Muscle layer of colon (tissue), 2 donors: Measurements from ENCODE around the gene ABHD17B.
A peak's percentile ranks its signal among the peaks of the same experiment; 100 is the strongest.
"Not testable (repeated sequence)": the region's sequence is repeated elsewhere in the genome, so short reads cannot be mapped to it uniquely, and the experiment has no call there.

Source experiments
- H3K27ac ChIP-seq: one replicate; pipeline ENCODE4 v1.7.0; 2013; ENCODE audit warnings: low read depth, mild to moderate bottlenecking, low read length, moderate library complexity
- H3K27me3 ChIP-seq, 2 donors: one replicate each; pipeline ENCODE4 v1.7.0; 2013; ENCODE audit warnings: low read length in 2 of 2, mild to moderate bottlenecking in 2 of 2; ENCODE audit not compliant: insufficient read depth in 2 of 2, control insufficient read depth in 1 of 2
- H3K36me3 ChIP-seq: one replicate; pipeline ENCODE4 v1.7.0; 2013; ENCODE audit warnings: mild to moderate bottlenecking, low read length; ENCODE audit not compliant: insufficient read depth
- H3K4me1 ChIP-seq: one replicate; pipeline ENCODE4 v1.7.0; 2013; ENCODE audit warnings: mild to moderate bottlenecking, low read length; ENCODE audit not compliant: insufficient read depth
- H3K4me3 ChIP-seq, 2 donors: one replicate each; pipeline ENCODE4 v1.7.0; 2013; ENCODE audit warnings: low read length in 2 of 2, low read depth in 1 of 2, mild to moderate bottlenecking in 1 of 2, moderate library complexity in 1 of 2
- H3K9ac ChIP-seq: one replicate; pipeline ENCODE4 v1.7.0; 2013; ENCODE audit warnings: low read length
- H3K9me3 ChIP-seq: one replicate; pipeline ENCODE4 v1.7.0; 2013; ENCODE audit warnings: mild to moderate bottlenecking, low read length
- donor health status: abdominal sarcoma.
- donor health status: Adenocarcinoma of cecum.

Gene ABHD17B

GRCh38 chr9:71911908-71912335 is 929 bp upstream of the ABHD17B start:
- H3K36me3 ChIP-seq, result no peaks in the 10 kb centered on the region

DNA sequence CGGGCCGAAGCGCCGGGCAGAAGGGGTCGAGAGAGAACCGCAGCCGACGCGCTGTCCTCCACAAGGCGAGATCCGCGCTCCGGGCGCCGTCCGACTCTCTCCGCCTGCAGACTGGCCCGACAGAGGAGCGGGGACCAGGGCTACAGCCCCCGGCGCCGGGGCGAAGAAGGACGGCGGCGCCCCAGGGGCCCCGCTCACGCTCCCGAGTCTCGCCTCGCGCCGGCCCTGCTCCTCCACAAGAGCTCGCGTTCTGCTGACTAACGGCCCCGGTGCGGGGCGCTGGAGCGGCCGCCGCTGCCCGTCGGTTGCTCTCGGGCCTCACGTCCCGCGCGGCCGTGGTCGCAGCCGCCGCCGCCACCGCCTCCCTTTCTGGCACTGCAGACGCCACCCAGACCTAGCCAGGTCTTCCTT is 338 bp downstream of the ABHD17B start:
- H3K4me1 ChIP-seq, result peaks cover 20% of the 10 kb centered on the region

More at GRCh38 chr9:71911908-71912335, 929 bp upstream of the ABHD17B start:
- Histone ChIP-seq H3K4me1 (peaks cover 20% of the 10 kb centered on the region), H3K9me3 (no peaks in the 10 kb centered on the region), H3K9ac (peak overlapping the region; percentile 58), H3K27me3 (no peaks in the 10 kb centered on the region), H3K4me3 (peak overlapping the region; percentile 78 to 99), H3K27ac (peak overlapping the region; percentile 88)

DNA sequence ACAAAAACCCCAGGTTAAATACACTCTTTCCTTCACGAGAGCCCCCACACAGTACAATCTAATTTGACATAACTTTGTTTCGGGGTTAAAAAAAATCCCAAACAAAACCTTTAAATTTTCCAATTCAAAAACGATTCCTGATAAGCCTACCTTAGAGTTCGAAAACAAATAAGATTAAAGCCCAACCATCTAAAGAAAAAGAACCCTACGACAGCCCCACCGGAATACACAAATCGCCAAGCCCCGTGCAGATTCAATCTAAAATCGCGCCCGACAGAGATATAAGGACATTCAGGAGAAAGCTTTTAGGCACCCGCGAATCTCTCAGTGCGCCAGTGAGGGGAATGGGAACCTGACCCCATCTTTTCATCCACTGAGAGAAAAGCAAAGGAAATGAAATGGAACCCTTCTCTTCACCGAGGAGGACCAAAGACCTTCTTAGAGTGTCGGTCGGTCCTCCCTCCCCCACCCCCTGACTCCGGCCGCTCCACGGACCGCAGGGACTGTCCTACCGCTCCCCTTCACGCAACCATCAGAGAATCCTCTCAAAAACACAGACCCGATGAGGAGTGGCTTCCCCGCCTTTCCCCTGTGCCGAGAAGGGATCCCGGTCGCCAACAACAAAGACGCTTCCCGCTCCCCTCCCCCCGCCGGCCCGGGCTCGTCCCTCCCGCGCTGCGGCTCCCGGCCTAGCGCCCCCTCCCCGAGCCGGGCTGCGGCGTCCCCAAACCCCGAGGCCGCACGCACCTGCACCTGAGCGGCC is 925 bp downstream of the ABHD17B start:
- Histone ChIP-seq H3K27me3 (no peaks in the 10 kb centered on the region), H3K4me1 (peaks cover 20% of the 10 kb centered on the region), H3K27ac (peak overlapping the region; percentile 96), H3K36me3 (no peaks in the 10 kb centered on the region), H3K9ac (peak overlapping the region; percentile 58), H3K9me3 (no peaks in the 10 kb centered on the region), H3K4me3 (peak overlapping the region; percentile 81 to 99)

More for the DNA sequence above, 338 bp downstream of the ABHD17B start:
- Histone ChIP-seq H3K9ac (peak overlapping the region; percentile 58), H3K4me3 (peak overlapping the region; percentile 81 to 99), H3K9me3 (no peaks in the 10 kb centered on the region), H3K36me3 (no peaks in the 10 kb centered on the region), H3K27ac (peak overlapping the region; percentile 96), H3K27me3 (no peaks in the 10 kb centered on the region)

DNA sequence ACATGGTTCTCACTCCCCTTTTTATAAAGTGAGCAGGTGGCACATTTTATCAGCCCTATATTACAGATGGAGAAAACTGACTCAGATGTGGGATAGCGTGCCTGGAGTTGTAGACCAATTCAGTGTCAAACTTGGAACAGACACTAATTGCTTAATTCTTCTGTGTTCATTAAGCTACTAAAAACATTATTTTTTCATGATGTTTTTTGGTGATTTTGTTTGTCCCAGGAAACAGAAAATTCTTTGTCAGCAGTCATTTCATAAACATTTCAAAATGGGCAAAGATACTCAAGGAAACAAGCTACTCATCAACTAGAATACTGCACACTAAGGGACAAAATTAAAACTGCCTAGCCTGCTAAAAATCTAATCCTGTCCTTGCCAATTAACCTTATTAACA is 2.2 kb downstream of the ABHD17B start:
- H3K27me3 ChIP-seq, result no peaks in the 10 kb centered on the region
- H3K9ac ChIP-seq, result peak overlapping the region; percentile 58
- H3K4me3 ChIP-seq, result peak overlapping the region in 1 of 2 donors; percentile 99
- no peak overlapping the region for H3K27ac ChIP-seq
- H3K9me3 ChIP-seq, result no peaks in the 10 kb centered on the region
- peaks cover 20% of the 10 kb centered on the region for H3K4me1 ChIP-seq
- H3K36me3 ChIP-seq, result no peaks in the 10 kb centered on the region

GRCh38 chr9:71904076-71904475 is 6.9 kb downstream of the ABHD17B start:
- H3K27ac ChIP-seq, result no peak overlapping the region
- no peaks in the 10 kb centered on the region for H3K27me3 ChIP-seq
- H3K36me3 ChIP-seq, result no peaks in the 10 kb centered on the region
- no peak overlapping the region for H3K4me3 ChIP-seq
- no peaks in the 10 kb centered on the region for H3K9me3 ChIP-seq
- H3K4me1 ChIP-seq, result peaks cover 6% of the 10 kb centered on the region
- H3K9ac ChIP-seq, result no peak overlapping the region

GRCh38 chr9:71901695-71902597 is 9.0 kb downstream of the ABHD17B start:
- no peaks in the 10 kb centered on the region for H3K36me3 ChIP-seq
- no peaks in the 10 kb centered on the region for H3K27me3 ChIP-seq
- H3K4me1 ChIP-seq, result no peaks in the 10 kb centered on the region

DNA sequence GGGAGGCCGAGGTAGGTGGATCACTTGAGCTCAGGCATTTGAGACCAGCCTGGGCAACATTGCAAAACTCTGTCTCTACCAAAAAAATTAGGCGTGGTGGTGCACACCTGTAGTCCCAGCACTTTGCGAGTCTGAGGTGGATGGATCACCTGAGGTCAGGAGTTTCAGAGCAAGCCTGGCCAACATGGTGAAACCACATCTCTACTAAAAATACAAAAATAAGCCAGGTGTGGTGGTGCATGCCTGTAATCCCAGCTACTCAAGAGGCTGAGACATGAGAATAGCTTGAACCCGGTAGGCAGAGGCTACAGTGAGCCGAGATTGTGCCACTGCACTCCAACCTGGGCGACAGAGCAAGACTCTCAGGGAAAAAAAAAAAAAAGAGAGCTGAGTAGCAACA is 12.2 kb downstream of the ABHD17B start:
- H3K9ac ChIP-seq, H3K27ac ChIP-seq, H3K27me3 ChIP-seq, H3K36me3 ChIP-seq, H3K4me3 ChIP-seq, H3K4me1 ChIP-seq, H3K9me3 ChIP-seq: not testable (repeated sequence)

More at GRCh38 chr9:71901695-71902597, 9.0 kb downstream of the ABHD17B start:
- Histone ChIP-seq H3K9me3 (no peaks in the 10 kb centered on the region), H3K4me3 (no peak overlapping the region), H3K27ac (no peak overlapping the region), H3K9ac (no peak overlapping the region)

DNA sequence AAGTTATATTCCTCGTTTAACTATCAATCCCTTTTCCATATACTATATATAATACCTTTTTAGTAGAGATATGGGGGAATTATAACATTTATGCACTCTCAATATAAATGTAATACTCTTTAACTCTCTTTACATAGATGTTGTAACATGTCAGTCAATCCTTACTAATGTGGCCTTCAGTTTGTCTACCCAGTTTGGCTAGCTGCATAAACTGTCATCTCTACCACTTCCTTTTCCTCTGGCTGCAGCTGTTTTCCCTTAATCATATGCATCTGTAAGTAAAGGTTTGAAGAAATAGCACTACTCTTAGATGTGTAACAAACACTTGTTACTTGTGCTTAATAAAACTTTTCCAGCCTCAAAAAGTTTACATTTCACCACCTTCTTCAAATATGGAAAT is 13.4 kb downstream of the ABHD17B start:
- no peaks in the 10 kb centered on the region for H3K36me3 ChIP-seq
- H3K27me3 ChIP-seq, result no peaks in the 10 kb centered on the region
- H3K27ac ChIP-seq, result no peak overlapping the region
- no peaks in the 10 kb centered on the region for H3K9me3 ChIP-seq
- H3K4me3 ChIP-seq, result no peak overlapping the region
- no peaks in the 10 kb centered on the region for H3K4me1 ChIP-seq
- no peak overlapping the region for H3K9ac ChIP-seq

GRCh38 chr9:71896761-71897160 is 14.2 kb downstream of the ABHD17B start:
- Histone ChIP-seq H3K27ac (no peak overlapping the region), H3K9ac (no peak overlapping the region), H3K4me3 (no peak overlapping the region), H3K9me3 (no peaks in the 10 kb centered on the region), H3K4me1 (no peaks in the 10 kb centered on the region), H3K36me3 (no peaks in the 10 kb centered on the region), H3K27me3 (no peaks in the 10 kb centered on the region)

GRCh38 chr9:71895955-71896354 is 15.0 kb downstream of the ABHD17B start:
- Histone ChIP-seq H3K9me3 (no peaks in the 10 kb centered on the region), H3K4me3 (no peak overlapping the region), H3K27ac (no peak overlapping the region), H3K36me3 (no peaks in the 10 kb centered on the region), H3K27me3 (no peaks in the 10 kb centered on the region), H3K9ac (no peak overlapping the region), H3K4me1 (no peaks in the 10 kb centered on the region)

DNA sequence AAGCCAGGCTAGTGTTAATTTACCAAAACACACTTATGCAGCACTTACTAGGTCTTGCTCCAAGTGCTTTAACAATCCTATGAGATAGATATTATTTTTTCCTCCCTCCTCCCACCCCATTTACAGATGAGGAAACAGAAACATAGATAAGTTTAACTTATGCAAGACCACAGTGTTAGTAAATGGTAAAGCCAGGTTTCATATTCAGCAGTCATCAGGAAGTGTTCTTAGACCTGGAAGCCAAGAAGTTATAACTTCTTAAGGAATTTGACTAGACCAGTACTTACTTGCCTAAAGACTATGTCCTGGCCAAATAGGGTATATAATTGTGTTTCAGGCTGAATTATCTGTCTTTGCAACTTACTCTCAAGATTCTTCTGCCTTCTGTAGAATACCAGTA is 15.9 kb downstream of the ABHD17B start:
- H3K9ac ChIP-seq, result no peak overlapping the region
- no peaks in the 10 kb centered on the region for H3K36me3 ChIP-seq
- no peak overlapping the region for H3K27ac ChIP-seq
- no peaks in the 10 kb centered on the region for H3K9me3 ChIP-seq
- H3K4me1 ChIP-seq, result no peaks in the 10 kb centered on the region
- H3K27me3 ChIP-seq, result no peaks in the 10 kb centered on the region
- no peak overlapping the region for H3K4me3 ChIP-seq
